SK-N-SH treated with all-trans-retinoic acid at 6 μM for 48 hours (cell line): ENCODE results near the gene ANKRD33B.

Experiments used
- ATAC-seq: fragments of 200-7000 bp; cut with Tn5 transposase; 3 replicates; pipeline ENCODE4 v1.9.1; 2020; ENCODE audit warnings: mild to moderate bottlenecking, moderate library complexity
- ARNTL ChIP-seq: fragments of 450-650 bp; formaldehyde crosslinking; IDR thresholded peaks from 2 replicates; pipeline ENCODE4 v1.5.0; 2020; ENCODE audit warnings: low read depth, mild to moderate bottlenecking, moderate library complexity, borderline replicate concordance
- CSDC2 ChIP-seq: fragments of 250-450 bp; sonication (Bioruptor Pico); IDR thresholded peaks from 2 replicates; pipeline ENCODE4 v1.5.0; 2020; ENCODE audit warnings: mild to moderate bottlenecking, moderate library complexity
- CSRNP3 ChIP-seq: fragments of 250-450 bp; sonication (Bioruptor Pico); IDR thresholded peaks from 2 replicates; pipeline ENCODE4 v1.5.1; 2021; ENCODE audit warnings: mild to moderate bottlenecking, moderate library complexity
- ESRRG ChIP-seq: fragments of 250-450 bp; sonication (Bioruptor Pico); IDR thresholded peaks from 2 replicates; pipeline ENCODE4 v1.6.1; 2021; ENCODE audit warnings: mild to moderate bottlenecking
- GLIS3 ChIP-seq: fragments of 250-450 bp; sonication (Bioruptor Pico); IDR thresholded peaks from 2 replicates; pipeline ENCODE4 v1.5.0; 2020; ENCODE audit warnings: mild to moderate bottlenecking, moderate library complexity
- ISL1 ChIP-seq: fragments of 250-450 bp; sonication (Bioruptor Pico); IDR thresholded peaks from 2 replicates; pipeline ENCODE4 v2.1.2; 2022; ENCODE audit warnings: mild to moderate bottlenecking, moderate library complexity
- OSR1 ChIP-seq: fragments of 250-450 bp; sonication (Bioruptor Pico); IDR thresholded peaks from 2 replicates; pipeline ENCODE4 v1.8.0; 2022; ENCODE audit warnings: moderate library complexity, mild to moderate bottlenecking, inconsistent platforms
- PATZ1 ChIP-seq: fragments of 250-450 bp; sonication (Bioruptor Pico); IDR thresholded peaks from 2 replicates; pipeline ENCODE4 v1.8.0; 2020; ENCODE audit warnings: mild to moderate bottlenecking, moderate library complexity, borderline replicate concordance
- POU6F1 ChIP-seq: fragments of 250-450 bp; sonication (Bioruptor Pico); IDR thresholded peaks from 2 replicates; pipeline ENCODE4 v1.8.0; 2021; ENCODE audit warnings: low read depth, mild to moderate bottlenecking, moderate library complexity, borderline replicate concordance
- PPARA ChIP-seq: fragments of 250-450 bp; sonication (Bioruptor Pico); IDR thresholded peaks from 2 replicates; pipeline ENCODE4 v1.5.0; 2020; ENCODE audit warnings: mild to moderate bottlenecking, borderline replicate concordance
- RARB ChIP-seq: fragments of 250-450 bp; sonication (Bioruptor Pico); IDR thresholded peaks from 2 replicates; pipeline ENCODE4 v1.8.0; 2021; ENCODE audit warnings: mild to moderate bottlenecking, moderate library complexity
- SNAI2 ChIP-seq: fragments of 250-450 bp; sonication (Bioruptor Pico); IDR thresholded peaks from 2 replicates; pipeline ENCODE4 v1.5.0; 2020; ENCODE audit warnings: mild to moderate bottlenecking, moderate library complexity
- TOX ChIP-seq: fragments of 250-450 bp; sonication (Bioruptor Pico); IDR thresholded peaks from 2 replicates; pipeline ENCODE4 v1.8.0; 2021; ENCODE audit warnings: mild to moderate bottlenecking, moderate library complexity, borderline replicate concordance
- TSHZ2 ChIP-seq: fragments of 250-450 bp; sonication (Bioruptor Pico); IDR thresholded peaks from 2 replicates; pipeline ENCODE4 v1.5.0; 2020; ENCODE audit warnings: mild to moderate bottlenecking, moderate library complexity
- ZFP3 ChIP-seq: fragments of 250-450 bp; sonication (Bioruptor Pico); IDR thresholded peaks from 2 replicates; pipeline ENCODE4 v1.5.0; 2020; ENCODE audit warnings: mild to moderate bottlenecking, moderate library complexity
- ZNF565 ChIP-seq: fragments of 450-650 bp; formaldehyde crosslinking; conservative IDR thresholded peaks from 2 replicates; pipeline ENCODE4 v1.5.0; 2020; ENCODE audit warnings: low read depth, mild to moderate bottlenecking, moderate library complexity
- ZNF70 ChIP-seq: fragments of 450-650 bp; formaldehyde crosslinking; IDR thresholded peaks from 2 replicates; pipeline ENCODE4 v1.5.0; 2020; ENCODE audit warnings: mild to moderate bottlenecking, moderate library complexity

ANKRD33B gene

GRCh38 chr5:10530601-10531320 is 33.1 kb upstream of the ANKRD33B start:
- TF ChIP-seq ZNF70 (CRISPR knock-in tag) (no peak), SNAI2 (CRISPR knock-in tag) (no peak), CSDC2 (CRISPR knock-in tag) (no peak)
- TF ChIP-seq, all 23 proteins: peak for 0
- no peak for ATAC-seq

- ATAC-seq: no peak
- no peak for TF ChIP-seq ARNTL (CRISPR knock-in tag)
- TF ChIP-seq ISL1 (CRISPR knock-in tag): no peak
- TF ChIP-seq OSR1 (CRISPR knock-in tag): no peak
- TF ChIP-seq TSHZ2: no peak
- no peak for TF ChIP-seq CSRNP3
- TF ChIP-seq ESRRG: no peak
- no peak for TF ChIP-seq PATZ1
- TF ChIP-seq ZFP3 (CRISPR knock-in tag): no peak
- no peak for TF ChIP-seq RARB
- TF ChIP-seq GLIS3 (CRISPR knock-in tag): no peak
- no peak for TF ChIP-seq ZNF565 (CRISPR knock-in tag)
- TF ChIP-seq ZNF70 (CRISPR knock-in tag): no peak
Observed at GRCh38 chr5:10532421-10532820, 31.4 kb upstream of the ANKRD33B start.

- no peak for TF ChIP-seq CSRNP3
- TF ChIP-seq ZFP3 (CRISPR knock-in tag): no peak
- no peak for TF ChIP-seq RARB
- no peak for TF ChIP-seq TOX (CRISPR knock-in tag)
- no peak for TF ChIP-seq POU6F1 (CRISPR knock-in tag)
- TF ChIP-seq CSDC2 (CRISPR knock-in tag): no peak
- no peak for TF ChIP-seq TSHZ2
- no peak for TF ChIP-seq ZNF565 (CRISPR knock-in tag)
- no peak for TF ChIP-seq SNAI2 (CRISPR knock-in tag)
- TF ChIP-seq GLIS3 (CRISPR knock-in tag): no peak
- TF ChIP-seq PPARA (CRISPR knock-in tag): no peak
- no peak for ATAC-seq
Observed at GRCh38 chr5:10533226-10533625, 30.6 kb upstream of the ANKRD33B start.
